Hematopoietic multipotent progenitor cell (in vitro differentiated cells): ENCODE measurements around the gene SLC29A4. TPM values are rescaled to one million over a fixed set of nuclear protein-coding genes. Genes with fewer than 3 reads are reported as not detected.
"Not testable (repeated sequence)": the region's sequence is repeated elsewhere in the genome, so short reads cannot be mapped to it uniquely, and the experiment has no call there.

ENCODE experiments used
- DNase-seq, 3 donors: peaks; one replicate each; pipeline ENCODE4 v3.0.0-alpha.2; 2011 to 2015; ENCODE audit warnings: low read depth in 2 of 3, low spot score in 2 of 3
- total RNA-seq: library from RNA; depleted of rRNA; stranded (reverse); fragments of >200 nt; gene quantifications from one replicate; pipeline ENCODE4 v1.2.3, GENCODE V29; 2012

The SLC29A4 gene
- total RNA-seq, 1 donor: 1.3 TPM

DNA sequence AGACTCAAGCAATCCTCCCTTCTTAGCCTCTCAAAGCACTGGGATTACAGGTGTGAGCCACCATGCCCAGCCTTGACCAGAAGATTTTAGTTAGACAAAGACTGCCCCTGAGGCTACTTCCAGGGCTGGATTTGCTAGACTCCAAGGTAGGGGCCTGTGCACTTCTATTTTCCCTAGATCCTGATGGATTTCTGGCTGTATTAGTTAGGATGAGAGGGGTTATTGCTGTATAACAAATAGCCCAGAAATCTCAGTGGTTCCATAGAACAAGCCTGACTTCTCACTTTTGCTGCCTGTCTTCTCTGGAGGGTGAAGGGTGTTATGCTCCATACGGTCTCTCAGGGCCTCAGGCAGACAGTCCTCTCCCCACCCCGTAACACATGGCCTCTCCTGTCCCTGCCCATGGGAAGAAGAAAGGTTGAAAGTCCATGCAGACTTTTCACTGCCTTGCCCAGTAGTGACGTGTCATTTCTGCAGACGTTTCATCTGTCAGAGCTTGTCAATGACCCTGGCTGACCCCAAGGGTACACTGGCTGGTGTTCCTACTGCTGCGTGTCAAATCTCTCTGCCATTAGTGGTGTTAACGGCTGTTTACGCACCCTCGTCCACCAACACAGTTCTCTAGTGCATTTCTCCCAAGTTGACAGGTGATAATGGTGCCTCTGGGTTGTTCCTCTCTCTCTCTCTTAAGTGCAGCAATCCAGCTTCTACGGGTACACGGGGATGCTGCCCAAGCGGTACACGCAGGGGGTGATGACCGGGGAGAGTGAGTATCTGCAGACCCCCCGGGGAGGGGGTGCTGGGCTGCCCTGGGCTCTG, 11.6 kb downstream of the SLC29A4 start:
- DNase-seq: no peak

DNA sequence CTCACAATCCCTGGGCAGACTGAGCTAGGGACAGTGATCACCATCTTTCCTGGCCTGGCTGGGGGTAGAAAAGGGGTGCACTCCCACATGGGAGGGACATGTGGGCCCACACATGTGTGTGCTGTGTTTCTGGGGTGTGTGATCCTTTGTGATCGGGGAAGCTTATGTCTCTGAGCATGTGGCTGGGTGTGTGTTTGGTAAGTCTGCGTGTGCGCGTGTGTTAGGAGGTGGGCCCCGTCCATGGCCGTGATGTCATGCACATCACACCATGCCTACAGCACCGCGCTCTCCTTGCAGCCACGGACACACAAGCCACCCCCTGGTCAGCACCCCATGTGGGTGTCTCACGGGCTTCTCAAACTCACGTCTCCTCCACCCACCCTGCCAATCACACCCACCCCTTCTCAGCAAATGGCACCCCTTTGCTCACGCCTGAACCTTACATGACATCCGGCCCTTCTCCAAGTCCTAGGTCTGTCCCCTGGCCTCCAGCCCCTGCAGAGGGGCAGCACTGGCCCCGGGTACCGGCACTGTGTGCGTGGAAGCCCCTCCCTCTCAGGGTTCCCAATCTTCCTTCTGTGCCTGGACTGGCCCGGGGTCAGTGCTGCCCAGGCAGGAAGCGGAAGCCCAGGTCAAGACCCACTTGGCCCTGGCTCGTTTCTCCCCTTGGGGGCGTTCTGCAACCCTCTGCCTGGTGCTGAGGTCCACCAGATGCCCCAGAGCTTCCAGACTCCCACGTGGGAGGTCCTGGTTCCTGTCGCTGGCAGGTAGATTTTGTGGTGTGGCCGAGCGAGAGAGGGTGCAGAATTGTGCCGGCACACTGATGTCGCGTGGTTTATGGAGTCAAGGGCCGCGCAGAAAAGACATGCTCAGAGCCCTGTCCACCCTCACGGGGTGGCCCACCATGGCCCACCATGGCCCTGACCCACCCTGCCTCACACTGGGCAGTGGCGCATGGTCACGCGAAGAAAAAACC, 12.6 kb downstream of the SLC29A4 start:
- no peak for DNase-seq

DNA sequence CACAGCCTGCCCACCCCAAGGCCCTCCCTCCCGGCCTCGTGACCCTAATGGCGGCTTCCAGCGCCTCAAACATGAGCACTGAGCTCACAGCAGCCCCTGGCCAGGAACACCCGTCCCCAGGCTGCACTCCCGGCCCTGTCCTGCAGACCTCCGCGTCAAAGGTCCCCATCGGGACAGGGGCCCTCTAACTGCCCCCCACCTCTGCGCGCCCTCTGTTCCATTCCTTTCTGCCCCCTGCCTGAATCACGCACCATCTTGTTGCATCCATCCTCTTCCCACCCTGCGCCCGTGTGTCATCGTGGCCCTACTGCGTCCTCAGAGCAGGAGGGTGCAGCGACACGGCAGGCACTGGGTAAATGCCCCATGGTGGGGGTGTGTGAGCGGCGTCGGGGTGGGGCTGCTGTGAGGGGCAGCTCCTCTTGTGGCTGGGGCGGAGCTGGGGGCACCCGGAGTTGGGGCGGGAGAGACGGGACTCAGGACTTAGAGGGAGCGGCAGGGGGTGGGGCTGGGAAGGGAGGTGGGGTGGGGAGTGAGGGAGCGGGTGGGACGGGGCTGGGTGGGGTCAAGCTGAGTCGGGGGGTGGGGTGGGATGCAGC, 13.4 kb downstream of the SLC29A4 start:
- peak in 1 of 3 donors; percentile 18 for DNase-seq

GRCh38 chr7:5296611-5297226, 14.0 kb downstream of the SLC29A4 start:
- DNase-seq: peak; percentile 46 to 80 (median 66)

DNA sequence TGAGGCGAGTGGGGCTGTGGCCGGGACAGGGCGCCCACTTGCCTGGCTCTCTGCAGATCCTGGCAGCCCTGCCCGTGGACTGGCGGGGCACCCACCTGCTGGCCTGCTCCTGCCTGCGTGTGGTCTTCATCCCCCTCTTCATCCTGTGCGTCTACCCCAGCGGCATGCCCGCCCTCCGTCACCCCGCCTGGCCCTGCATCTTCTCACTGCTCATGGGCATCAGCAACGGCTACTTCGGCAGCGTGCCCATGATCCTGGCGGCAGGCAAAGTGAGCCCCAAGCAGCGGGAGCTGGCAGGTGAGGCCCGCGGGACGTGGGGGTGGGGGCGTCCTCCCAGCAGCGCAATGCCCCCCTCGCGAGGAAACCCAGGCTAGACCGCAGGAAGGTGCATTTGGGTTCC, 17.6 kb downstream of the SLC29A4 start:
- DNase-seq: no peak

- DNase-seq: no peak
Measured at GRCh38 chr7:5302577-5302976, 19.8 kb downstream of the SLC29A4 start.

DNA sequence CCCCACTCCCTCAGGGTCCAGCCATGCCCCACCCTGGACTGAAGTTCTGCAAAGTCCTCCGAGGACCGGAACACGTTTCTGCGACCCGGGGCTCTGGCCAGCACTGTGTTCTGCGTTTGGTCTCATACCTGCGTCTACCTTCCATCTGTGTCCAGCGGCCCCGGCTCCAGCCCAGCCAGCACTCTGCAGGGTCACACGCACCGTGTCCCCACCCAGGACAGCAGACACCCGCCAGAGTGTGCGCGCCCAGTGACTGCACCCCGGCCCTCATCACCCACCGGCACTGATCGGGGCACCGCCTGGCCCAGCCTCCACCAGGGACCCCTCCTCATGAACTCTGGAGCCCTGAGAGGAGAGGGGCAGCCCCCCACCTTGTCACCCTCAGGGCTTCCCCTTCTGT, 20.3 kb downstream of the SLC29A4 start:
- DNase-seq: no peak

DNA sequence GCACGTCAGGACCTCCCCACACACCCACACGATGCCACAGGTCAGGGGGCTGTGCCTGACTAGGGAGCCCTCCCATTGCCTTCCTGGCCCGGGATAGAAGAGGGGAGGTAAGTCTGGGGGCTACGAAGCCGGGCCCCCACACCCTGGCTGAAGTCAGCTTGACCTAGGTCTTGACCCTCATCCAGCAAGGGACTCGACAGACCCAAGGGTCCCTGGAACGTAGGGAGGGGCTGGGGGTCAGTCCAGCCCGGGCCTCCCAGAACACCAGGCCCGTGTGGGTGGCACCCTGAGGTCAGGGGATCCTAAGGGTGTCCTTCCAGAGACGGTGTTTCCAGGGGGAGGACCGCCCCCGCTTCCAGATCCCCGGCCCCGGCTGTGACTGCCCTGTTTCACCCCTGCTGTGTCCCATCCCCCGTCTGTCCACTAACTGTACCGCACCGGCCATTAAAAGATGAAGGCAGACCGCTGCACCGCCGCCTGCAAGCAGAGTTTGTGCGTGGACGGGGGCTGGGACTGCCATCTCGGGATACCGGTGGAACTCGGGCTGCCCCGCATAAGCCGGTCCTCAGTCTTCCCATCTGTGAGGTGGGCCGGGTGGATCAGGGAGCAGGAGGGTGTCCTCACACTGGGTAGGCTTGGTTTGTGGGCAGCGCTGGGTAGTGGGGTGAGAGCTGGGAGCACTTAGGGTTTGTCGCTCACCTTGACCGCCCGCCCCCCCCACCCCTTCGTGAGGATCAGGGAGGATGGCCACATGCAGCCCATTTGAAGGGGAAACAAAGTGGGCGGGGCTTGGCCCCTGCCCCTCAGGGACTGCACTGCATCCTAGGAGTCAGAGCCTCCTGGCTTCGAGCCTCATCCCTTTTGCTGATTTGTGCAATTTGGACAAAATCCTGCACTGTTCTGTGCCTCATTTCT, 21.1 kb downstream of the SLC29A4 start:
- DNase-seq: no peak

DNA sequence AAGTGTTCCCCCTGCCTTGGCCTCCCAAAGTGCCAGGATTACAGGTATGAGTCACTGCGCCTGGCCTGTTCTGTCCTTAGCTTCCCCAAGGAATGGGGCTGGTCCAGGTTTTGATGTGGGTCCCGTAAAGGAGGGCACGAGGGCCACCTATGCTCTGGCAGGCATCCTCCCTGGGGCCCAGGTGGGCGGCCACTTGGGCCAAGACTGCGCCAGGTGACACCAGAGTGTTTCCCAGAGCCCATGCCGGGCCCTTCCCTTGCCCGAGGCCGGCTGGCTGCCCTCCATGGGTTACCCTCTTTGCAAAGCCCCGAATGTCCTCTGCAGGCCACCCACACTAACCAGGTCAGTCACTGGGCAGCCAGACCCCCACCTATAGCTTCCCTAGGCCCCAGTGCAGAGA, 22.3 kb downstream of the SLC29A4 start:
- DNase-seq: not testable (repeated sequence)

- DNase-seq: not testable (repeated sequence)
Measured at GRCh38 chr7:5307221-5308142, 24.7 kb downstream of the SLC29A4 start.

DNA sequence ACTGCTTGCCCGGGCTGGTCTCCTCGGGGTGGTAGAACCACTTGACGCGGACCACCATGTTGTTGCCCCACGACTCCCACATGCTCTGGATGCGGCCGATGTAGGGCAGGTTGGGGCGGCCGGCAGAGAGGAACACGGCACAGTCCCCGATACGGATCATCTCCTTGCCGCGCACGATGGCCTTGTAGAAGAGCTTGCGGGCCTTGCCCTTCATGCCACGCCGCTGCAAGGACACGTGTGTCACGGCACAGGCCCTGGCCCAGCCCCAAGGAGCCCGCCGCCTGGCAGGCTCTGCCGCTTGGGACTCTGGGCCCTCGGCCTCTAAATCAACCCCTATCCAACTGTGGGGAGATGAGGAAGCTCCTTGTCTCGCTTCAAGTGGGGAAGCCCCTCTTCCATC, 26.4 kb downstream of the SLC29A4 start:
- DNase-seq: no peak

DNA sequence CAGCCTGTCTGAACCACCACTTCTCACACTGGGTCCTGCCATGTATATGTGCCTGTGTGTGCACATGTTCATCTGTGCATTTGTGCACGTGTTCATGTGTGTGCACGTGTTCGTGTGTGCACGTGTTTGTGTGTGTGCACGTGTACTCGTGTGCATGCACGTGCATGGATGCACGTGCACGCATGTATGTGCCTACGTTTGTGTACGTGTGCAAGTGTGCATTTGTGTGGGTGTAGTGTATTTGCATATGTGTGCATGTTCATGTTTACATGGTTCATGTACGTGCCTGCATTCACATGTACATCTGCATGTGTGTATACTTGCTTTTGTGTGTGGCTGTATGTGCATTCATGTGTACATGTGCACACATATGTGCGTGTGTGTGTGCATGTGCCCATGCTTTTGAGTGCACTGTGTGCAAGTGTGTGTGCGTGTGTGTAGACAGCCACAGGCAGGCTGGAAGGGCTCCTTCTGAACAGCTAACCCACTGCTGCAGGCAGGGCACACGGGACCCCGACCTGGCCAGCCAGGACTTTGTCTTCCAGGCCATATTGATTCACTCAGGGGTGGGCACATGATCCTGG, 28.2 kb downstream of the SLC29A4 start:
- DNase-seq: no peak

DNA sequence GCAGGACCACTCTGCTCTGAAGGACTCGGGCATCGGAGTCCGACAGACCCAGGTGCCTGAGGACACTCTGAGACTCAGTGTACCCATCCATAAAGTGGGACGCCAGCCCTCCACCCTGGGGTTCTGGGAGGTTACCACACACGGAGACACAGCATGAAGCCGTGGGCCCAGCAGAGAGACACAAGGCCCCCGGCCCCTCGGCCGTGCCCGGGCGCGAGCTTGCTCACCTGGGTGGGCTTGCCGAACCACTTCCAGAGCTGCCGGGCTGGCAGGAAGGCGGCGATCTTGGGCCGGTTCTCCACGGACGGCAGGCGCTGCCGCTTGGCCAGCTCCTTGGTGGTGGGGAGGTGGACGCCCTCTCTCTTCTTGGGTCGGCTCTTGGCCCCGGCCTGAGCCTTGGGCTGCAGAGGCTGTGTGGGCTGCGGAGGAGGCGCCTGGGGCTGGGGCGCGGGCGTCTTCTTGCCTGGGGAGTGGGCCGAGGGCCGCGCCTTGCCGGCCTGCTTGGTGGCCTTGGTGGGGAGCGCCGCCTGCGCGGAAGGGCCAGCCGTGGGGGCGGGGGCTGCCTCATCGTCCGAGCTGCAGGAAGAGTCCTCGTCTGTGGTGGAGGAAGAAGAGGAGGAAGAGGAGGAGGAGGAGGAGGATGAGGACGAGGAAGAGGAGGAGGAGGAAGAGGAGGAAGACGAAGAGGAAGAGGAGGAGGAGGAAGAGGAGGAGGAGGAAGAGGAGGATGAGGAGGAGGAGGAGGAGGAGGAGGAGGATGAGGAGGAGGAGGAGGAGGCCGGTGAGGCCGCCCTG, 29.7 kb downstream of the SLC29A4 start:
- not testable (repeated sequence) for DNase-seq

- not testable (repeated sequence) for DNase-seq
Measured at GRCh38 chr7:5313076-5313885, 30.5 kb downstream of the SLC29A4 start.

GRCh38 chr7:5314864-5315263, 32.1 kb downstream of the SLC29A4 start:
- DNase-seq: no peak

DNA sequence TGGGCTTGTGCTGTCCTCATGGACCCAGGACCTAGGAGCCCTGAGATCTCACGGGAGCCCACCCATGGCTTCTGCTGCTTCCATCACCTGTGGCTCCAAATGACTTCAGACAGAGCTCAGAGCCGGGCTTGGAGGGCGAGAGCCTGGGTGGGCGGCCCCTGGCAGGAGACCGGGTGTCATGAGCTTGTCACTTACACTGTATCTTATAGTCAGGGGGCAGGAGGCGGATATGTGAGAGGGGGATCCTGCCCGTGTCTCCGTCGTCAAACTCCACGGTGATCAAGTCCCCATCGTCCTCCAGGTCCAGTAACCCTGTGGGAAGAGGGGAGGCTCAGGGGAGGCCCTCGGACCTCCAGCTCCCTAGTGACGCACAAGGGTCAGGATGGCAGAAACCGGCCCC, 33.0 kb downstream of the SLC29A4 start:
- no peak for DNase-seq

DNA sequence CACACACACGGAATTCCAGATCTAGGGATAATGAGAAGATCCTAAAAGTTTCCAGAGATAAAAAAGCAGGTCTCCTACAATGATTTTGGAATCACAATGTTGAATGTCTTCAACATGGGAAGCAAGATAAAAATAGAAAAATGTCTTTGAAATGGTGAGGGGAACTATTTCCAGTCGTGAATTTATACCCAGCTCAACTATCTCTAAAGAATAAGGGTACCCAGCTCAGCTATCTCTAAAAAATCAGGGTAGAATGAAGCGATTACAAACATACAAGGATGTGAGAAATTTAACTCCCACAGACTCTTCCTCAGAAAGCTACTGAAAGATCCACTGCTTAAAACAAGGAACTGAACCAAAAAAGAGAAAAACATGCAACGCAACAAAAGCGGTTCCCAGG, 35.9 kb downstream of the SLC29A4 start:
- not testable (repeated sequence) for DNase-seq
